WTC11 (cell line): Measurements from ENCODE around the gene CYP27C1. TPM values are rescaled to one million over a fixed set of nuclear protein-coding genes. Genes with fewer than 3 reads are reported as not detected.

ENCODE experiments used
- ATAC-seq: fragments of 200-7000 bp; cut with Tn5 transposase; 2 replicates; pipeline ENCODE4 v1.10.0; 2021; ENCODE audit warnings: mild to moderate bottlenecking, moderate library complexity
- CTCF ChIA-PET: fragments of 300-600 bp; sonication (Branson Sonifier 250); formaldehyde crosslinking; loops from one replicate; lab custom pipeline; 2021; ENCODE audit warnings: antibody characterized with exemption; lab: Charles Lee
- POLR2A ChIA-PET: fragments of 350-600 bp; sonication (Branson Sonifier 250); formaldehyde crosslinking; loops from one replicate; lab custom pipeline; 2021; ENCODE audit warnings: antibody characterized with exemption; lab: Charles Lee
- DNase-seq: peaks from one replicate; pipeline ENCODE4 v3.0.0; 2021; ENCODE audit warnings: low spot score
- H3K27ac Mint-ChIP-seq: 2 replicates; pipeline ENCODE4 v1.8.0; 2021; ENCODE audit warnings: mixed read lengths
- H3K27me3 Mint-ChIP-seq: 2 replicates; pipeline ENCODE4 v1.8.0; 2021; ENCODE audit warnings: low read depth, mild to moderate bottlenecking, moderate library complexity, mixed read lengths
- H3K36me3 Mint-ChIP-seq: 2 replicates; pipeline ENCODE4 v1.8.0; 2021; ENCODE audit warnings: mixed read lengths
- H3K4me1 Mint-ChIP-seq: 2 replicates; pipeline ENCODE4 v1.8.0; 2022; ENCODE audit warnings: mixed read lengths
- H3K4me3 Mint-ChIP-seq: 2 replicates; pipeline ENCODE4 v1.8.0; 2021; ENCODE audit warnings: mild to moderate bottlenecking, moderate library complexity, mixed read lengths
- H3K9me3 Mint-ChIP-seq: 2 replicates; pipeline ENCODE4 v1.8.0; 2021; ENCODE audit warnings: mixed read lengths
- ATF1 ChIP-seq: sonication (generic); formaldehyde crosslinking; IDR thresholded peaks from 2 replicates; pipeline ENCODE4 v1.8.1; 2023; ENCODE audit warnings: mild to moderate bottlenecking, moderate library complexity, missing genetic modification reagents
- CBFB ChIP-seq: sonication (generic); formaldehyde crosslinking; IDR thresholded peaks from 2 replicates; pipeline ENCODE4 v1.8.1; 2022; ENCODE audit warnings: mild to moderate bottlenecking, low read depth, missing genetic modification reagents
- CREM ChIP-seq: sonication (generic); formaldehyde crosslinking; IDR thresholded peaks from 2 replicates; pipeline ENCODE4 v1.8.1; 2022; ENCODE audit warnings: mild to moderate bottlenecking, missing genetic modification reagents, moderate library complexity
- ESRRA ChIP-seq: sonication (generic); formaldehyde crosslinking; IDR thresholded peaks from 2 replicates; pipeline ENCODE4 v1.8.1; 2022; ENCODE audit warnings: mild to moderate bottlenecking, missing genetic modification reagents, borderline replicate concordance
- ETV6 ChIP-seq: sonication (generic); formaldehyde crosslinking; IDR thresholded peaks from 2 replicates; pipeline ENCODE4 v1.8.1; 2022; ENCODE audit warnings: mild to moderate bottlenecking, missing genetic modification reagents
- GRHL2 ChIP-seq: fragments of 250-450 bp; sonication (Bioruptor Pico); IDR thresholded peaks from 2 replicates; pipeline ENCODE4 v1.8.0; 2022; ENCODE audit warnings: mild to moderate bottlenecking, moderate library complexity; ENCODE audit not compliant: insufficient replicate concordance, severe bottlenecking
- IRF2 ChIP-seq: sonication (generic); formaldehyde crosslinking; IDR thresholded peaks from 2 replicates; pipeline ENCODE4 v1.8.0; 2022; ENCODE audit warnings: low read depth, missing genetic modification reagents, borderline replicate concordance
- JAZF1 ChIP-seq: fragments of 250-450 bp; sonication (Bioruptor Pico); IDR thresholded peaks from 2 replicates; pipeline ENCODE4 v1.9.0; 2021; ENCODE audit warnings: moderate library complexity, mild to moderate bottlenecking, inconsistent platforms
- JUN ChIP-seq: sonication (generic); formaldehyde crosslinking; IDR thresholded peaks from 2 replicates; pipeline ENCODE4 v1.8.0; 2023; ENCODE audit warnings: mild to moderate bottlenecking, missing genetic modification reagents
- NR3C1 ChIP-seq: sonication (generic); formaldehyde crosslinking; conservative IDR thresholded peaks from 2 replicates; pipeline ENCODE4 v1.8.1; 2023; ENCODE audit warnings: low read depth, mild to moderate bottlenecking, missing genetic modification reagents
- SMAD3 ChIP-seq: sonication (generic); formaldehyde crosslinking; IDR thresholded peaks from 2 replicates; pipeline ENCODE4 v1.8.0; 2022; ENCODE audit warnings: missing genetic modification reagents, mild to moderate bottlenecking, borderline replicate concordance
- ZNF121 ChIP-seq: sonication (generic); formaldehyde crosslinking; IDR thresholded peaks from 2 replicates; pipeline ENCODE4 v1.8.0; 2023; ENCODE audit warnings: missing genetic modification reagents
- ZNF138 ChIP-seq: sonication (generic); formaldehyde crosslinking; conservative IDR thresholded peaks from 2 replicates; pipeline ENCODE4 v1.8.1; 2022; ENCODE audit warnings: mild to moderate bottlenecking, moderate library complexity, missing genetic modification reagents
- ZNF416 ChIP-seq: fragments of 250-450 bp; sonication (Bioruptor Pico); IDR thresholded peaks from 2 replicates; pipeline ENCODE4 v1.9.0; 2021; ENCODE audit warnings: mild to moderate bottlenecking, inconsistent platforms
- total RNA-seq: library from RNA; stranded (reverse); gene quantifications from 3 replicates; pipeline ENCODE4 v1.2.3, GENCODE V29; 2021
- TF ChIP-seq, protein P1 (sequence below): sonication (generic); formaldehyde crosslinking; IDR thresholded peaks from 2 replicates; pipeline ENCODE4 v1.8.0; 2022; ENCODE audit warnings: mild to moderate bottlenecking, missing genetic modification reagents
- TF ChIP-seq, protein P2 (sequence below): sonication (generic); formaldehyde crosslinking; IDR thresholded peaks from 2 replicates; pipeline ENCODE4 v1.8.1; 2022; ENCODE audit warnings: low read depth, mild to moderate bottlenecking, moderate library complexity, missing genetic modification reagents, borderline replicate concordance
- TF ChIP-seq, protein P3 (sequence below): fragments of 250-450 bp; sonication (Bioruptor Pico); IDR thresholded peaks from 2 replicates; pipeline ENCODE4 v1.8.0; 2021; ENCODE audit warnings: mild to moderate bottlenecking
- TF ChIP-seq, protein P4 (sequence below): fragments of 250-450 bp; sonication (Bioruptor Pico); IDR thresholded peaks from 2 replicates; pipeline ENCODE4 v2.1.2; 2022; ENCODE audit warnings: mild to moderate bottlenecking, moderate library complexity
- TF ChIP-seq, protein P5 (sequence below): sonication (generic); formaldehyde crosslinking; IDR thresholded peaks from 2 replicates; pipeline ENCODE4 v1.8.1; 2022; ENCODE audit warnings: mild to moderate bottlenecking, missing genetic modification reagents, moderate library complexity, borderline replicate concordance
- TF ChIP-seq, protein P6 (sequence below): fragments of 250-450 bp; sonication (Bioruptor Pico); conservative IDR thresholded peaks from 2 replicates; pipeline ENCODE4 v1.9.0; 2021; ENCODE audit warnings: mild to moderate bottlenecking
- TF ChIP-seq, protein P7 (sequence below): sonication (generic); formaldehyde crosslinking; IDR thresholded peaks from 2 replicates; pipeline ENCODE4 v1.8.0; 2023; ENCODE audit warnings: mild to moderate bottlenecking, missing genetic modification reagents

Gene CYP27C1
- total RNA-seq, 1 experiment from 2014 or later = 2.4 TPM

DNA sequence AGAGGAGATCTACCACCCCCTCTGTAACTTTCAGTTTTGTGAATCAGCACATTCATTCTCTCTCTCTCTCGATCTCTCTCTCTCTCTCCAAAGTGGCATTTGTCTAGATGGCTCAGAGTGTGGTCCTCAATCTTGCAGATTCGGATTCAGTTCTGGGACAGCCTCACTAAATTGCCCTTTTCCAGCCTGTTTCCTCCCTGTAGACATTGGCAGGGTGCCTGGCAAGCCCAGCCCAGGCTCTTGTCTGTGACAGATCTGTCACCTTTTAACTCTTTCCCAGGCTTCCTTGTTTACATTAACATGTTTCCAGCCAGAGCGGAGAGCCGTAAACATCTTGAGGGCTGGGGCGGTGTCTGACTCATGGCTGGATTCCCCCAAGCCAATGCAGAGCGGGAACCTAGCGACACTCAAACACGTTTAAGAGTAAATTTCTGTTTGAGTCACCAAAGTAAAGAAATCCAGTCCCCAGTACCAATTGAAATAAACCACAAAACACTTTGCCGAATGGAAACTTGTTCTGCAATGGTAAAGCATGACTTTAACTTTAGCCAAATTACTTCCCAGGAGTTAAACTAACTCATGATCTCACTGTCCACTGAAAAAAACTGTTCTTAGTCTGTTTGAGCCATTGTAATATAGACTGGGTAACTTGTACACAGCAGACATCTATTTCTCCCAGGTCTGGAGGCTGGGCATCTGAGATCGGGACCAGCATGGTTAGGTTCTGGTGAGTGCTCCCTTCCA, 6.6 kb upstream of the CYP27C1 start (continued):
- TF ChIP-seq, protein P1, sequence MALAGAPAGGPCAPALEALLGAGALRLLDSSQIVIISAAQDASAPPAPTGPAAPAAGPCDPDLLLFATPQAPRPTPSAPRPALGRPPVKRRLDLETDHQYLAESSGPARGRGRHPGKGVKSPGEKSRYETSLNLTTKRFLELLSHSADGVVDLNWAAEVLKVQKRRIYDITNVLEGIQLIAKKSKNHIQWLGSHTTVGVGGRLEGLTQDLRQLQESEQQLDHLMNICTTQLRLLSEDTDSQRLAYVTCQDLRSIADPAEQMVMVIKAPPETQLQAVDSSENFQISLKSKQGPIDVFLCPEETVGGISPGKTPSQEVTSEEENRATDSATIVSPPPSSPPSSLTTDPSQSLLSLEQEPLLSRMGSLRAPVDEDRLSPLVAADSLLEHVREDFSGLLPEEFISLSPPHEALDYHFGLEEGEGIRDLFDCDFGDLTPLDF (CRISPR knock-in tag) = no peak
- TF ChIP-seq JAZF1 (no peak), ATF1 (no peak), NR3C1 (CRISPR knock-in tag) (no peak), JUN (no peak), GRHL2 (CRISPR knock-in tag) (no peak), ETV6 (no peak), ZNF416 (CRISPR knock-in tag) (no peak), ZNF121 (no peak), CREM (CRISPR knock-in tag) (no peak)
- TF ChIP-seq, protein P2, sequence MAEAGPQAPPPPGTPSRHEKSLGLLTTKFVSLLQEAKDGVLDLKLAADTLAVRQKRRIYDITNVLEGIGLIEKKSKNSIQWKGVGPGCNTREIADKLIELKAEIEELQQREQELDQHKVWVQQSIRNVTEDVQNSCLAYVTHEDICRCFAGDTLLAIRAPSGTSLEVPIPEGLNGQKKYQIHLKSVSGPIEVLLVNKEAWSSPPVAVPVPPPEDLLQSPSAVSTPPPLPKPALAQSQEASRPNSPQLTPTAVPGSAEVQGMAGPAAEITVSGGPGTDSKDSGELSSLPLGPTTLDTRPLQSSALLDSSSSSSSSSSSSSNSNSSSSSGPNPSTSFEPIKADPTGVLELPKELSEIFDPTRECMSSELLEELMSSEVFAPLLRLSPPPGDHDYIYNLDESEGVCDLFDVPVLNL (CRISPR knock-in tag) = no peak

DNA sequence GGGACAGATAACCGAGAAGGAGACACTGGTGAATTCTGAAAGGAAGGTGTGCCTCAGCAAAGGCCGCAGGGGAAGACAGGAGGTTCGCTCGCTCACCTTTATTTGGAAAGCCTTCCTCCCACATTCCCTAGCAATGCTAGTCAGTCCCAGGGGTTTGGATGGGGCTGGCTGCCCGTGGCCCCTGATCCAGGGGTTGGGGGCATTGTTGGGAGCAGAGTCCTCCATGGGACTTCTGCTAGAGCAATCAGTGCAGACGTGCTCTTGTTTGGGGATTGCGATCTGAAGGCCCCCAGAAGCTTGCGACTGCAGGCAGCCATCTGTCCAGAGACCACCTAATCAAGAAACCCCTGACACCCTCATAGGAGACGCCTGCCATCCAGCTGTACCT, 6.0 kb upstream of the CYP27C1 start:
- H3K27ac Mint-ChIP-seq = no peak overlapping the region
- H3K4me1 Mint-ChIP-seq = peaks cover 20% of the 10 kb centered on the region
- ATAC-seq = no peak
- no peak for TF ChIP-seq ZNF121
- TF ChIP-seq, protein P3, sequence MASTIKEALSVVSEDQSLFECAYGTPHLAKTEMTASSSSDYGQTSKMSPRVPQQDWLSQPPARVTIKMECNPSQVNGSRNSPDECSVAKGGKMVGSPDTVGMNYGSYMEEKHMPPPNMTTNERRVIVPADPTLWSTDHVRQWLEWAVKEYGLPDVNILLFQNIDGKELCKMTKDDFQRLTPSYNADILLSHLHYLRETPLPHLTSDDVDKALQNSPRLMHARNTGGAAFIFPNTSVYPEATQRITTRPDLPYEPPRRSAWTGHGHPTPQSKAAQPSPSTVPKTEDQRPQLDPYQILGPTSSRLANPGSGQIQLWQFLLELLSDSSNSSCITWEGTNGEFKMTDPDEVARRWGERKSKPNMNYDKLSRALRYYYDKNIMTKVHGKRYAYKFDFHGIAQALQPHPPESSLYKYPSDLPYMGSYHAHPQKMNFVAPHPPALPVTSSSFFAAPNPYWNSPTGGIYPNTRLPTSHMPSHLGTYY (CRISPR knock-in tag) = no peak
- TF ChIP-seq, protein P4, sequence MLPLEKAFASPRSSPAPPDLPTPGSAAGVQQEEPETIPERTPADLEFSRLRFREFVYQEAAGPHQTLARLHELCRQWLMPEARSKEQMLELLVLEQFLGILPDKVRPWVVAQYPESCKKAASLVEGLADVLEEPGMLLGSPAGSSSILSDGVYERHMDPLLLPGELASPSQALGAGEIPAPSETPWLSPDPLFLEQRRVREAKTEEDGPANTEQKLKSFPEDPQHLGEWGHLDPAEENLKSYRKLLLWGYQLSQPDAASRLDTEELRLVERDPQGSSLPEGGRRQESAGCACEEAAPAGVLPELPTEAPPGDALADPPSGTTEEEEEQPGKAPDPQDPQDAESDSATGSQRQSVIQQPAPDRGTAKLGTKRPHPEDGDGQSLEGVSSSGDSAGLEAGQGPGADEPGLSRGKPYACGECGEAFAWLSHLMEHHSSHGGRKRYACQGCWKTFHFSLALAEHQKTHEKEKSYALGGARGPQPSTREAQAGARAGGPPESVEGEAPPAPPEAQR = no peak
- no peak for TF ChIP-seq SMAD3 (CRISPR knock-in tag)
- TF ChIP-seq ZNF138 (CRISPR knock-in tag) = no peak
- TF ChIP-seq, protein P5, sequence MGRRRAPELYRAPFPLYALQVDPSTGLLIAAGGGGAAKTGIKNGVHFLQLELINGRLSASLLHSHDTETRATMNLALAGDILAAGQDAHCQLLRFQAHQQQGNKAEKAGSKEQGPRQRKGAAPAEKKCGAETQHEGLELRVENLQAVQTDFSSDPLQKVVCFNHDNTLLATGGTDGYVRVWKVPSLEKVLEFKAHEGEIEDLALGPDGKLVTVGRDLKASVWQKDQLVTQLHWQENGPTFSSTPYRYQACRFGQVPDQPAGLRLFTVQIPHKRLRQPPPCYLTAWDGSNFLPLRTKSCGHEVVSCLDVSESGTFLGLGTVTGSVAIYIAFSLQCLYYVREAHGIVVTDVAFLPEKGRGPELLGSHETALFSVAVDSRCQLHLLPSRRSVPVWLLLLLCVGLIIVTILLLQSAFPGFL (CRISPR knock-in tag) = no peak
- TF ChIP-seq, protein P6, sequence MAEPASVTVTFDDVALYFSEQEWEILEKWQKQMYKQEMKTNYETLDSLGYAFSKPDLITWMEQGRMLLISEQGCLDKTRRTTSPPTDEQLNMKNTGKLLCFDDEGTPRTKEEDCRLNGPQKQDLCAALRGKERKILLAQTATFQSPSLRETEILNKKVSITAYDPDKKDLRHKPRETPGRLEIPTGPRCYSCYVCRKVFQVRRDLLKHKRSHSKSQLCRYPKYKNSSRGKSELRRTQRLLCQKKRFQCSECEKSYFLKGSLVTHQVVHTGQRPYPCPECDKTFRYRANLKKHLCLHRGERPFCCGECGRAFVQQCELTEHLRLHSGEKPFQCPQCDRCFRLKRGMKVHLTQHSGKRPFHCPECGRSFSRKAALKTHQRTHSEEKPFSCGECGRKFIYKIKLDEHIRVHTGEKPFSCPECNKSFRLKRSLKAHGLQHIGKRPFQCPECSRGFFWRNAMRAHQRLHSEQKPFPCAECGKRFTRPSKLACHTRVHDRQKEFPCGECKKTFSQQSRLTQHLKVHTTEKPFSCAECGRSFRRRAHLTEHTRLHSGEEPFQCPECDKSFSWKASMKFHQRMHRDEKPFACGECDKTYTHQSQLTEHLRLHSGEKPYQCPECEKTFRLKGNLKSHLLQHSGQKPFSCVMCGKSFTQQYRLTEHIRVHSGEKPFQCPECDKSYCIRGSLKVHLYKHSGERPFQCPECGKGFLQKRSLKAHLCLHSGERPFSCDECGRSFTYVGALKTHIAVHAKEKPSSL (CRISPR knock-in tag) = no peak
- TF ChIP-seq CBFB (CRISPR knock-in tag) = no peak
- TF ChIP-seq NR3C1 (CRISPR knock-in tag) = no peak
- TF ChIP-seq, protein P7, sequence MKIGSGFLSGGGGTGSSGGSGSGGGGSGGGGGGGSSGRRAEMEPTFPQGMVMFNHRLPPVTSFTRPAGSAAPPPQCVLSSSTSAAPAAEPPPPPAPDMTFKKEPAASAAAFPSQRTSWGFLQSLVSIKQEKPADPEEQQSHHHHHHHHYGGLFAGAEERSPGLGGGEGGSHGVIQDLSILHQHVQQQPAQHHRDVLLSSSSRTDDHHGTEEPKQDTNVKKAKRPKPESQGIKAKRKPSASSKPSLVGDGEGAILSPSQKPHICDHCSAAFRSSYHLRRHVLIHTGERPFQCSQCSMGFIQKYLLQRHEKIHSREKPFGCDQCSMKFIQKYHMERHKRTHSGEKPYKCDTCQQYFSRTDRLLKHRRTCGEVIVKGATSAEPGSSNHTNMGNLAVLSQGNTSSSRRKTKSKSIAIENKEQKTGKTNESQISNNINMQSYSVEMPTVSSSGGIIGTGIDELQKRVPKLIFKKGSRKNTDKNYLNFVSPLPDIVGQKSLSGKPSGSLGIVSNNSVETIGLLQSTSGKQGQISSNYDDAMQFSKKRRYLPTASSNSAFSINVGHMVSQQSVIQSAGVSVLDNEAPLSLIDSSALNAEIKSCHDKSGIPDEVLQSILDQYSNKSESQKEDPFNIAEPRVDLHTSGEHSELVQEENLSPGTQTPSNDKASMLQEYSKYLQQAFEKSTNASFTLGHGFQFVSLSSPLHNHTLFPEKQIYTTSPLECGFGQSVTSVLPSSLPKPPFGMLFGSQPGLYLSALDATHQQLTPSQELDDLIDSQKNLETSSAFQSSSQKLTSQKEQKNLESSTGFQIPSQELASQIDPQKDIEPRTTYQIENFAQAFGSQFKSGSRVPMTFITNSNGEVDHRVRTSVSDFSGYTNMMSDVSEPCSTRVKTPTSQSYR (CRISPR knock-in tag) = no peak
- no peak for TF ChIP-seq IRF2
- no peak for TF ChIP-seq ESRRA
- H3K9me3 Mint-ChIP-seq = peaks cover 7% of the 10 kb centered on the region; the same call in 1 of the 2 replicates
- H3K27me3 Mint-ChIP-seq = no peaks in the 10 kb centered on the region; the same call in 1 of the 2 replicates
- DNase-seq = no peak
- ChIA-PET POLR2A (no interaction called here), CTCF (no interaction called here)
- H3K36me3 Mint-ChIP-seq = no peaks in the 10 kb centered on the region
- no peak overlapping the region for H3K4me3 Mint-ChIP-seq
